Stimulated activated CD4-positive, alpha-beta T cell treated with anti-CD3 and anti-CD28 coated beads, Interleukin-15, amount 100 ng/mL, for 48 hours (primary cell): Measurements from ENCODE around the gene HACD2.
"Not testable (repeated sequence)": the region's sequence is repeated elsewhere in the genome, so short reads cannot be mapped to it uniquely, and the experiment has no call there.

ENCODE experiments used
- DNase-seq, 2 donors: peaks; one replicate each; pipeline ENCODE4 v3.0.0-alpha.2; 2020; ENCODE audit warnings: low read depth in 2 of 2

The HACD2 gene

DNA sequence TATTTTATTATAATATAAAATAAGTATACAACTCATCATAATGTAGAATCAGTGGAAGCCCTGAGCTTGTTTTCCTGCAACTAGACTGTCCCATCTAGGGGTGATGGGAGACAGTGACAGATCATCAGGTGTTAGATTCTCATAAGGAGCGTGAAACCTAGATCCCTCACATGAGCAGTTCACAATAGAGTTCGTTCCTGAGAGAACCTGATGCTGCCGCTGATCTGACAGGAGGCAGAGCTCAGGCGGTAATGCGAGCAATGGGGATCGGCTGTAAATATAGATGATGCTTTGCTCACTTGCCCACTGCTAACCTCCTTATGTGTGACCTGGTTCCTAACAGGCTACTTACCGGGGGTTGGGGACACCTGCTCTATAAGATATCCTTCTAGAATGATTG lies 26.8 kb upstream of the HACD2 start:
- DNase-seq, result not testable (repeated sequence)

GRCh38 chr3:123611082-123611481 lies 26.2 kb upstream of the HACD2 start:
- DNase-seq, result no peak

GRCh38 chr3:123610331-123610730 lies 25.5 kb upstream of the HACD2 start:
- no peak for DNase-seq

DNA sequence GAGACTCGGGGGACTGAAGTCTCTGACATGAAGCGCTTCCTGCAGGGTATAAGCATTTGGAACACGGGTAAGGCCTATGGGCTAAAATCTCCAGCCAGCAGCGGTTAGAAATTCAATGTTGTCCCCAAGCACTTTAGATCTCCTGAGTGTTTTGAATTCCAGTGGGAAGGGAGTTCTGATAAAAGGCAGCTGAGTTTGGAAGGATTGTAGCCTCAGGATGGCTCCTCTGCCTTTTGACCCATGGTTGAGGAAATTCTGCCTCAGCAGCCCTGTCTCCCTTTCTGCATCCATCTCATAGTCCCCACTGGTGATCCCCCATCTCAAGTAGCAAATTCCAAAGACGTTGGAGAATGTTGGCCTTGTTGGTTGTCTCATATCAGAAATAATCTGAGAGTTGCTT lies 24.2 kb upstream of the HACD2 start:
- DNase-seq, result no peak

GRCh38 chr3:123608263-123608937 lies 23.5 kb upstream of the HACD2 start:
- no peak for DNase-seq

GRCh38 chr3:123606527-123606926 lies 21.7 kb upstream of the HACD2 start:
- no peak for DNase-seq

DNA sequence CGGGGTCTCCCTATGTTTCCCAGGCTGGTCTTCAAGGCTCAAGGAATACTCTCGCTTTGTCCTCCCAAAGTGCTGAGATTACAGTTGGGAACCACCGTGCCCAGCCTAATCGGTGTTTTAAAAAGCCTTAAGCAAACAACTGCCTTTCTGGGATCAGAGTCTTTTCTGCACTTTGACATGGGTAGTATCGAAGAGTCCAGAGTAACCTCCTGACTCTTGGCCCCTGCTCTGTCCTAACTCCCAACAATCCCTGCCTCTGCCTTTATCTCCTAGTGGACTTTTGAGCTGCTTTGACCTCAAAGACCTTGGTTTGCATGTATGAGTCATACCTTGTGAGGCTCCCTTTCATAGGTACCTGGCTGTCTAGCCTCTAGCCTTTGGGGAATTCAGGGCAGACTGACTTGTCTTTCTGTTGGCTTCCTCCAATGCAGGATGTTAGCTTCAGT lies 21.0 kb upstream of the HACD2 start:
- no peak for DNase-seq

- not testable (repeated sequence) for DNase-seq
Observed at GRCh38 chr3:123603153-123603552, 18.3 kb upstream of the HACD2 start.

DNA sequence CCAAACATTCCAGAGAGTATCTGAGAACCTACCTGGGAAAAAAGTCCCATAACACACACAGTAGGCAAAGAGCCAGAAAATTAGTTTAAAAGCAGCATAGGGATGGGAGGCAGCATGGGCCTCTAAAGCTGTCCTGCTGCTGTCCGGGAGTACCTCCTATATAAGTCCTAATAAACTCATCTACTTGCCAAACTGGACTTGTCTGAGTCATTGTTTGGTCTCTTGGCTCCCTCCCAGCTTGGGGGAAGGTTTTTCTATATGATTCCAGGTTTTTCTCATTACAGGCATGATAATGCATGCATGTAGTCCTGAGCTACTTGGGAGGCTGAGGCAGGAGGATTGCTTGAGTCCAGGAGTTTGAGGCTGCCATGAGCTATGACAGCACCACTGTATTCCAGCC lies 17.5 kb upstream of the HACD2 start:
- DNase-seq, result no peak

DNA sequence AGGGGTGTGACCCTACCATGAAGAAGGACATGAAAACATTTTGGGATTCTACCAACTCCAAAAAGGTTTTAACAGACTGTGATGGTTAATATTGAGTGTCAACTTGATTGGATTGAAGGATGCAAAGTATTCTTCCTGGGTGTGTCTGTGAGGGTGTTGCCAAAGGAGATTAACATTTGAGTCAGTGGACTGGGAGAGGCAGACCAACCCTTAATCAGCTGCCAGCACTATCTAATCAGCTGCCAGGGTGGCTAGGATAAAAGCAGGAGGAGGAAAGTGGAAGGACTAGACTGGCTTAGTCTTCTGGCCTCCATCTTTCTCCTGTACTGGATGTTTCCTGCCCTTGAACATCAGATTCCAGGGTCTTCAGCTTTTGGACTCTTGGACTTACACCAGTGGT lies 16.0 kb upstream of the HACD2 start:
- DNase-seq, result not testable (repeated sequence)

DNA sequence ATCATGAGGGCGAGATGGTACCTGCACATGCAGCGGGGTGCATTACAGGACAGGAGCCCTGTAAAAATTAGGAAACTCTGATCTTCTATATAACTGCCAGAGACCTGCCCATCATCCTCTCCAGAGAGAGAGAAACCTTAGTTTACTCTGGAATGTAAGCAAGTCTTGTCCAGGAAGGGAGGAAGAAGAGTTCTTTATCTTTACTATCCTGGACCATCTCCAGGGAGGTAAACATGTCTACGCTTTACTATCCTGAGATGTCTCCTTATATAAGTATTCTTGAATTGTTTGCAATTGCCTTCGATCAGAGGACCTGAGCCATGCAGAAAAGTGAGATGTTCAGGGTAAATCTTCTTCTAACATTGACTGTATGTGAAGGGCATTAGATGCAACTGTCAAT lies 12.7 kb upstream of the HACD2 start:
- no peak for DNase-seq

DNA sequence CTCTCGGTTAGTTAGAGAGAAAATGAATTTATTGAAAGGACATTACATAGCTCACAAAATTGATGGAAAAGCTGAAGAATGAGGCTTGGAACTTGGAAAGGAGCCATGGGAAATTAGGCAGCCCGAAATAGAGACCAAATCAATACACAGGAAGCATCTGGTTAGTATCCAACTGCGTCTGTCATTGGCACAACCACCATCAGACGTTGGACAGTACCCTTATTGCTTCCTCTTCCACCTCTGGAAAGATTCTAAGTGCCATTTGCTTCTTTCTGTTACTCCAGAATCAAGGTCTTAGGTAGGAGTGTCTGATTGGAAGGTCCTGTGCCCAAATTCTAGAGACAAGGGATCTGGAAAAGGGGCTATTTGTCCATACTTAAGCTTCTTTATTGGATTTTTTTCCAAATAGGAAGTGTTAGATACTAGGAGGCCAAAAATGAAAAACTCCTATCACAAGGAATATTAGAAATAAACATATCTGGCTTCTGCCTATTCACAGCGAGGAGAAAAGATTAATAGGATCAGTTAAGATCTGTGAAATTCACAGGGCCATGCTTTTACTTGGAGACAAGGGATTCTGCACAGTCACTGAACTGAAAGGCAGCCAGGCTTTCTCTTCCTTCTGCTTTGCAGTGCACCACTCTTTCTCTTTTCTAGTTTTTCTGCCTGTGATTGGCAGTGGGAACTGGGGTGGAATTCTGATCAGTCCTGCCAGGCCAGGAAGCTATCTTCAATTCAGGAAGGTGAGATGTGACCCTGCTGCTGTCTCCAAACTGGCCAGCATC lies 10.7 kb upstream of the HACD2 start:
- DNase-seq, result no peak

DNA sequence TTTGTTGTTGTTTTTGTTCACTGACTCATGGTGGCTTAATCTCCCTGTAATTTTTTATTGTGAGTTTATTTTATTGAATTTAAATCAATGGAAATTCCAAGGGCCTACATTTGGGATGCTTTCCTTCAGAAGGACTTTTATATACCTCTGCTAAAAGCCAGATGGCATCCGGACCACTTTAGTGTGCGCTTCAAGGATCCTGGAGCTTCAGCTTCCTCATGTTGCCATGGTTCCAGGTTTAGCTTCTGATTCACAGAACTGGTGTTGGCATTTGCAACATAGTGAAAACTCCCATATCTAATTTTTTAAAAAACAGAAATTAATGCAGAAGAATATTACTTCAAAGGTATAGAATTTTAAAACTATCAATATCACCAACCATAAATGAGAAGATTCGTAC lies 8.5 kb upstream of the HACD2 start:
- DNase-seq, result no peak

- no peak for DNase-seq
Observed at GRCh38 chr3:123590685-123591450, 6.0 kb upstream of the HACD2 start.

- DNase-seq, result no peak
Observed at GRCh38 chr3:123587401-123587800, 2.5 kb upstream of the HACD2 start.

DNA sequence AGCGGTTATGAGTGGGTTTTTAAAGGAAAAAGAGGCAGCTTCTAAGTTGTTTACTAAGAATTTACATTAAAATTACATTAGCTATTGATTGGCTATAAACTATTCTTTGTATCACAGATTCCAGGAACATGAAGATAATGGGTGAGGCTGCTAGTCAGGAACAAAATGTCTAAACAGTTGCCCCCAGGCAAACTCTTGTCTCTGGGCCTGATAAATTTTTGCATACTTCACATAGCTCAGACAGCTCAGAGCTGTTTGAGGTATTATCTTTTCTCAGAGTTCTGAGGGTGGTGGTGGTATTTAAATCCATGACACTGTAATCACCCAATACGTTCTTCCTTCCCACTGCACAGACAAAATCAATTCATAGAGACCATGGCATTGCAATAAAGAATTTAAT lies 2.1 kb upstream of the HACD2 start:
- no peak for DNase-seq

GRCh38 chr3:123586131-123586530 lies 1.3 kb upstream of the HACD2 start:
- peak; percentile 12 to 27 for DNase-seq

- no peak for DNase-seq
Observed at GRCh38 chr3:123584284-123584987, 417 bp downstream of the HACD2 start.

DNA sequence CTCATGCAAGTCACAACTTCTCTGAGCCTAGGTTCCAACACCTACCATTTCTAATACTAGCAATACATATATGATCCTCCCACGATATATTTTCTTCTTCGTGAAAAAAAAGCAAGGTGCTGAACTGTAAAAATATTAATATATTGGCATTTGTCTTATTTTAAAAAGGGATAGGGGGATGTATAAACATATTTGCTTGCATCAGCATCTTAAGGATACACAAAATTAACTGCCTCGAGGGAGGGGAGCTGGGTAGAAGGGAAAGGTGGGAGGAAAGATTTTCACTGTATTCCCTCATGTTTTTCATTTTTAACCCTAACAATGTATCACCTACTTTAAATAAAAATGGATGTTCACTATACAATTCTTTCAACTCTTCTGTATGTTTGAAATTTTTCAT lies 1.3 kb downstream of the HACD2 start:
- DNase-seq, result no peak

- DNase-seq, result no peak
Observed at GRCh38 chr3:123582315-123582714, 2.5 kb downstream of the HACD2 start.

GRCh38 chr3:123576122-123576521 lies 8.7 kb downstream of the HACD2 start:
- no peak for DNase-seq

DNA sequence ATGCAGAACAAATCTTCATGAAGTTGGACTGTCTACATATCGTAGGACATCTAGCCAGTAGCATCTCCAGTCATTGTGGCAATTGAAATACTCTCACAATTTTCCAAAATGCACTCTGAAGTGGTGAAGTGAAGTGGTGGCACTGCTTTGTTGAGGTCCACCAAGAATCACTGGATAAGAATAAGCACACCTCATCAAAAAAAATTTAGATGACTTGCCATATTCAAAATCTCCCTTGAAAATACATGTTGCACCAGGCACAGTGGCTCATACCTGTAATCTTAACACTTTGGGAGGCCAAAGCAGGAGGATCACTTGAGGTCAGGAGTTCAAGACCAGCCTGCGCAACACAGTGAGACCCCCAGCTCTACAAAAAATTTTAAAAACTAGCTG lies 12.9 kb downstream of the HACD2 start:
- DNase-seq, result no peak
